Osteoblast (primary cell): Measurements from ENCODE around the gene TRABD2A. TPM values are rescaled to one million over a fixed set of nuclear protein-coding genes. Genes with fewer than 3 reads are reported as not detected.
A peak's percentile ranks its signal among the peaks of the same experiment; 100 is the strongest.
"Not testable (repeated sequence)": the region's sequence is repeated elsewhere in the genome, so short reads cannot be mapped to it uniquely, and the experiment has no call there.

Experiments
- DNase-seq: peaks from one replicate; pipeline ENCODE4 v3.0.0; 2011; ENCODE audit warnings: low spot score, mixed read lengths; ENCODE audit not compliant: insufficient read length; ENCODE audit errors: missing footprints
- H2AFZ ChIP-seq: 2 replicates; pipeline ENCODE4 v1.6.0; 2011; ENCODE audit warnings: mild to moderate bottlenecking, low read length
- H3K27ac ChIP-seq: 2 replicates; pipeline ENCODE4 v1.5.1; 2011; ENCODE audit warnings: mild to moderate bottlenecking, low read depth, low read length, moderate library complexity
- H3K27me3 ChIP-seq: 2 replicates; pipeline ENCODE4 v1.6.0; 2012; ENCODE audit warnings: mild to moderate bottlenecking, control low read depth, inconsistent platforms, low read length, moderate library complexity; ENCODE audit not compliant: insufficient read depth
- H3K36me3 ChIP-seq: 2 replicates; pipeline ENCODE4 v1.5.1; 2011; ENCODE audit warnings: mild to moderate bottlenecking, low read length, control low read depth, moderate library complexity; ENCODE audit not compliant: insufficient read depth
- H3K4me1 ChIP-seq: 2 replicates; pipeline ENCODE4 v1.5.1; 2011; ENCODE audit warnings: mild to moderate bottlenecking, low read length, control low read depth, moderate library complexity; ENCODE audit not compliant: insufficient read depth
- H3K4me2 ChIP-seq: 2 replicates; pipeline ENCODE4 v1.6.0; 2011; ENCODE audit warnings: mild to moderate bottlenecking, low read length; ENCODE audit not compliant: insufficient read depth
- H3K4me3 ChIP-seq: fragments of 200-600 bp; sonication (generic); 3 replicates; pipeline ENCODE4 v1.5.1; 2012; ENCODE audit warnings: mild to moderate bottlenecking, low read length, inconsistent platforms; ENCODE audit not compliant: insufficient read depth
- H3K79me2 ChIP-seq: 2 replicates; pipeline ENCODE4 v1.6.0; 2012; ENCODE audit warnings: mild to moderate bottlenecking, low read length, control low read depth, inconsistent platforms; ENCODE audit not compliant: insufficient read depth
- H3K9me3 ChIP-seq: 2 replicates; pipeline ENCODE4 v1.5.1; 2011; ENCODE audit warnings: low read depth, low read length, control low read depth
- H4K20me1 ChIP-seq: 2 replicates; pipeline ENCODE4 v1.6.0; 2012; ENCODE audit warnings: mild to moderate bottlenecking, low read length, control low read depth; ENCODE audit not compliant: insufficient read depth
- total RNA-seq: library from RNA; depleted of rRNA; stranded (reverse); fragments of >200 nt; gene quantifications from 2 replicates; pipeline ENCODE4 v1.2.3, GENCODE V29; 2012
- TF ChIP-seq, protein P1 (sequence below): IDR thresholded peaks from 2 replicates; pipeline ENCODE4 v1.5.1; 2011; ENCODE audit warnings: mild to moderate bottlenecking, low read depth, low read length, moderate library complexity; ENCODE audit errors: extremely low read depth

TRABD2A gene
- total RNA-seq, 1 donor: 2.9 TPM

GRCh38 chr2:84875213-84875560, 5.7 kb downstream of the TRABD2A start:
- Histone ChIP-seq H4K20me1 (no peaks in the 10 kb centered on the region), H3K36me3 (no peaks in the 10 kb centered on the region), H3K9me3 (no peaks in the 10 kb centered on the region), H3K4me2 (no peak overlapping the region), H3K27me3 (peaks cover 3% of the 10 kb centered on the region), H3K4me3 (no peak overlapping the region), H3K4me1 (peaks cover 3% of the 10 kb centered on the region), H2AFZ (no peak overlapping the region), H3K27ac (no peak overlapping the region), H3K79me2 (no peaks in the 10 kb centered on the region)
- DNase-seq: no peak
- TF ChIP-seq, protein P1, sequence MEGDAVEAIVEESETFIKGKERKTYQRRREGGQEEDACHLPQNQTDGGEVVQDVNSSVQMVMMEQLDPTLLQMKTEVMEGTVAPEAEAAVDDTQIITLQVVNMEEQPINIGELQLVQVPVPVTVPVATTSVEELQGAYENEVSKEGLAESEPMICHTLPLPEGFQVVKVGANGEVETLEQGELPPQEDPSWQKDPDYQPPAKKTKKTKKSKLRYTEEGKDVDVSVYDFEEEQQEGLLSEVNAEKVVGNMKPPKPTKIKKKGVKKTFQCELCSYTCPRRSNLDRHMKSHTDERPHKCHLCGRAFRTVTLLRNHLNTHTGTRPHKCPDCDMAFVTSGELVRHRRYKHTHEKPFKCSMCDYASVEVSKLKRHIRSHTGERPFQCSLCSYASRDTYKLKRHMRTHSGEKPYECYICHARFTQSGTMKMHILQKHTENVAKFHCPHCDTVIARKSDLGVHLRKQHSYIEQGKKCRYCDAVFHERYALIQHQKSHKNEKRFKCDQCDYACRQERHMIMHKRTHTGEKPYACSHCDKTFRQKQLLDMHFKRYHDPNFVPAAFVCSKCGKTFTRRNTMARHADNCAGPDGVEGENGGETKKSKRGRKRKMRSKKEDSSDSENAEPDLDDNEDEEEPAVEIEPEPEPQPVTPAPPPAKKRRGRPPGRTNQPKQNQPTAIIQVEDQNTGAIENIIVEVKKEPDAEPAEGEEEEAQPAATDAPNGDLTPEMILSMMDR: no peak

DNA sequence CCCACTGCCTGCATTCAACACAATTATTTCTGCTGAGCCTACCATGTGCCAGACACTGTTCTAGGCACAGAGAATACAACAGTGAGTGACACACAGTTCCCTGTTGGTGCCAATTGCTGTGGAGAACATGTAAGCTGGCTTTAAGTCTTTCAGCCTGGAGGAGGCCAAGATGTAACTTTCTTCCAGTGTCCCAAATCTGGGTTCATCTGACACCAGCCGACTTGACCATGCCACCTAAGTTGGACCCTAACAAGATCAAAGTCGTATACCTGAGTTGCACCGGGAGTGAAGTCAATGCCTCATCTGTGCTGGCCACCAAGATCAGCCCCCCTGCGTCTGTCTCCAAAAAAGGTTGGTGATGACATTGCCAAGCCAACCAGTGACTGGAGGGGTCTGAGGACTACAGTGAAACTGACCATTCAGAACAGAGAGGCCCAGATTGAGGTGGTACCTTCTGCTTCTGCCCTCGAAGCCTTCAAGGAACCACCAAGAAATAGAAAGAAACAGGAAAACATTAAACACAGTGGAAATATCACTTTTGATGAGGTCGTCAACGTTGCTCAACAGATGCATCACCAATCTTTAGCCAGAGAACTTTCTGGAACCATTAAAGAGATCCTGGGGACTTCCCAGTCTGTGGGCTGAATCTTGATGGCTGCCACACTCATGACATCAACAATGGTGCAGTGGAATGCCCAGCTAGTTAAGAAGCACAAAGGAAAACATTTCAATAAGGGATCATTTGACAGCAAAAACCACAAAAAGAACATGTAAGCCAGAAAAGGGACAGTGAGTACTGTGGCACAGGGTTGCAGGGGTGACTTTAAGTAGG, 6.3 kb downstream of the TRABD2A start:
- Histone ChIP-seq H3K27me3 (no peaks in the 10 kb centered on the region), H2AFZ (peak overlapping the region; percentile 26), H3K27ac (no peak overlapping the region), H3K9me3 (no peaks in the 10 kb centered on the region), H3K4me2 (no peak overlapping the region), H3K79me2 (no peaks in the 10 kb centered on the region), H4K20me1 (no peaks in the 10 kb centered on the region), H3K4me3 (no peak overlapping the region), H3K4me1 (no peaks in the 10 kb centered on the region), H3K36me3 (no peaks in the 10 kb centered on the region)
- TF ChIP-seq, protein P1: no peak
- DNase-seq: peak; percentile 84

DNA sequence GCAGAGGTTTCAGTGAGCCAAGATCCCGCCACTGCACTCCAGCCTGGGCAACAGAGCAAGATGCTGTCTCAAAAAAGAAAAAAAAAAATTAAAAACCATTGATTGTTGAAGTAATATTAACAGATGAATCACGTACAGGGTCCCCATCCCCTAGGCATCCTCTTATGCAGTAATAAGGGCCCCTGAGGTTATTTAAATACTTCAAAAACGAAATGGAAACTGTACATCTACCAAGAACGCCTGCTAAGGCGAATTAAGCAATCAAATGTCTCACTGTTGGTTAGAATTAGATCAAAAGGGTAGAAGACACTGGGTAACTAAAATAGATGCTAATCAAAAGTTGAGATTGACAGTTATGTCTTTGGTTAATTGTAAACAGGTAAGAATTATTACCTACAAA, 7.5 kb downstream of the TRABD2A start:
- H3K27me3 ChIP-seq: no peaks in the 10 kb centered on the region
- no peaks in the 10 kb centered on the region for H3K9me3 ChIP-seq
- H4K20me1 ChIP-seq: no peaks in the 10 kb centered on the region
- no peak overlapping the region for H2AFZ ChIP-seq
- H3K36me3 ChIP-seq: no peaks in the 10 kb centered on the region
- TF ChIP-seq, protein P1: no peak
- H3K4me3 ChIP-seq: no peak overlapping the region
- H3K27ac ChIP-seq: no peak overlapping the region
- no peak for DNase-seq
- no peaks in the 10 kb centered on the region for H3K79me2 ChIP-seq
- H3K4me1 ChIP-seq: no peaks in the 10 kb centered on the region
- H3K4me2 ChIP-seq: no peak overlapping the region

- not testable (repeated sequence) for H3K4me2 ChIP-seq, H3K9me3 ChIP-seq, H3K27me3 ChIP-seq, H4K20me1 ChIP-seq, H3K4me1 ChIP-seq, DNase-seq, H3K79me2 ChIP-seq, H3K4me3 ChIP-seq, H3K27ac ChIP-seq, H2AFZ ChIP-seq, H3K36me3 ChIP-seq
Observed at GRCh38 chr2:84872691-84873090, 8.2 kb downstream of the TRABD2A start.
